ENCODE measurements around the gene TTC9B.

The TTC9B gene

GRCh38 chr19:40247735-40248262 is 29.6 kb upstream of the TTC9B start:
- no peak for DNase-seq (ENCODE audit: low read depth in 3 of 3)

GRCh38 chr19:40247178-40247577 is 29.0 kb upstream of the TTC9B start:
- DNase-seq (ENCODE audit: low read depth in 3 of 3): no peak

GRCh38 chr19:40246292-40247073 is 28.3 kb upstream of the TTC9B start:
- DNase-seq (ENCODE audit: low read depth in 3 of 3): no peak

GRCh38 chr19:40245506-40246128 is 27.4 kb upstream of the TTC9B start:
- no peak for DNase-seq (ENCODE audit: low read depth in 3 of 3)

GRCh38 chr19:40244579-40245317 is 26.6 kb upstream of the TTC9B start:
- DNase-seq (ENCODE audit: low read depth in 3 of 3): no peak

- no peak for DNase-seq (ENCODE audit: low read depth in 3 of 3)
Observed at GRCh38 chr19:40243181-40243580, 25.0 kb upstream of the TTC9B start.

GRCh38 chr19:40242480-40242879 is 24.3 kb upstream of the TTC9B start:
- no peak for DNase-seq (ENCODE audit: low read depth in 3 of 3)

GRCh38 chr19:40241809-40242384 is 23.7 kb upstream of the TTC9B start:
- DNase-seq (ENCODE audit: low read depth in 3 of 3): no peak

- no peak for DNase-seq (ENCODE audit: low read depth in 3 of 3)
Observed at GRCh38 chr19:40241125-40241808, 23.1 kb upstream of the TTC9B start.

GRCh38 chr19:40240332-40240731 is 22.1 kb upstream of the TTC9B start:
- DNase-seq (ENCODE audit: low read depth in 3 of 3): no peak

- no peak for DNase-seq (ENCODE audit: low read depth in 3 of 3)
Observed at GRCh38 chr19:40239415-40240226, 21.4 kb upstream of the TTC9B start.

- DNase-seq (ENCODE audit: low read depth in 3 of 3): no peak
Observed at GRCh38 chr19:40238775-40239174, 20.6 kb upstream of the TTC9B start.

- DNase-seq (ENCODE audit: low read depth in 3 of 3): no peak
Observed at GRCh38 chr19:40237791-40238190, 19.6 kb upstream of the TTC9B start.

GRCh38 chr19:40236366-40236765 is 18.2 kb upstream of the TTC9B start:
- no peak for DNase-seq (ENCODE audit: low read depth in 3 of 3)

GRCh38 chr19:40236026-40236355 is 17.8 kb upstream of the TTC9B start:
- DNase-seq (ENCODE audit: low read depth in 3 of 3): no peak

- no peak for DNase-seq (ENCODE audit: low read depth in 3 of 3)
Observed at GRCh38 chr19:40235238-40236025, 17.2 kb upstream of the TTC9B start.

GRCh38 chr19:40234429-40235237 is 16.4 kb upstream of the TTC9B start:
- DNase-seq (ENCODE audit: low read depth in 3 of 3): no peak

- DNase-seq (ENCODE audit: low read depth in 3 of 3): no peak
Observed at GRCh38 chr19:40233811-40234389, 15.7 kb upstream of the TTC9B start.
